Progenitor cell of endocrine pancreas (in vitro differentiated cells): ENCODE data around the gene C1RL. TPM values are rescaled to one million over a fixed set of nuclear protein-coding genes. Genes with fewer than 3 reads are reported as not detected.

Experiments used
- DNase-seq: peaks from one replicate; pipeline ENCODE4 v3.0.0; 2021; ENCODE audit warnings: low spot score; ENCODE audit not compliant: unreplicated experiment
- H3K27ac Mint-ChIP-seq: 2 replicates; pipeline ENCODE4 v1.8.0; 2021; ENCODE audit warnings: mild to moderate bottlenecking, moderate library complexity, mixed read lengths
- H3K27me3 Mint-ChIP-seq: 2 replicates; pipeline ENCODE4 v1.8.0; 2021; ENCODE audit warnings: mixed read lengths
- H3K36me3 Mint-ChIP-seq: 2 replicates; pipeline ENCODE4 v1.8.0; 2022; ENCODE audit warnings: mixed read lengths; ENCODE audit not compliant: insufficient read depth
- H3K4me1 Mint-ChIP-seq: 2 replicates; pipeline ENCODE4 v1.8.0; 2021; ENCODE audit warnings: low read depth, mixed read lengths
- H3K4me3 Mint-ChIP-seq: 2 replicates; pipeline ENCODE4 v1.8.0; 2021; ENCODE audit warnings: low read depth, mild to moderate bottlenecking, moderate library complexity, mixed read lengths
- H3K9me3 Mint-ChIP-seq: 2 replicates; pipeline ENCODE4 v1.8.0; 2021; ENCODE audit warnings: low read depth, mixed read lengths
- total RNA-seq: library from RNA; stranded (reverse); gene quantifications from 2 replicates; pipeline ENCODE4 v1.2.1, GENCODE V29; 2021
- TF ChIP-seq, protein P1 (sequence below): fragments of 200-600 bp; sonication (generic); IDR thresholded peaks from one replicate; pipeline ENCODE4 v1.5.0; 2021; ENCODE audit warnings: antibody characterized with exemption, mild to moderate bottlenecking; ENCODE audit not compliant: unreplicated experiment

Gene C1RL
- total RNA-seq, 1 donor from 2014 or later, result 95.9 TPM

DNA sequence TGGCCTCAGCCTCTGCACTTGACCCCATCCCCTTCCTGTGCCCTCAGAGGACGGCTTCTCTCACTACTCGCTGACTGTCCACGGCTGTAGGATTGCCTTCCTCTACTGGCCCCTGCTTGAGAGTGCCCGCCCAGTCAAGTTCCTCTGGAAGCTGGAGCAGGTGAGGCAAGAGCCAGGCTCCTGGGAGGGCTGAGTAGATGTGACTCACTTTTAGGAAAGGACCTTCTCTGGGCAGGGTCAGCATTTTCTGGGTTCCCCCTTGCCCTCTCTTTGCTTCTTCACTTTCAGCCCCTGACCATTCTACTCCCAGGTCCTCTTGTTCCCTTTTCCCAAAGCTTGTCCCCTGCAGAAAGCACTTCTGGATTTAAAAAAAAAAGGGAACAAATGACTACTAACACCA, 28.9 kb upstream of the C1RL start:
- Mint-ChIP-seq H3K27ac (no peak overlapping the region), H3K27me3 (no peaks in the 10 kb centered on the region), H3K4me3 (no peak overlapping the region), H3K4me1 (peaks cover 1% of the 10 kb centered on the region), H3K36me3 (peaks cover 53% of the 10 kb centered on the region), H3K9me3 (no peaks in the 10 kb centered on the region)
- DNase-seq, result no peak
- TF ChIP-seq, protein P1, sequence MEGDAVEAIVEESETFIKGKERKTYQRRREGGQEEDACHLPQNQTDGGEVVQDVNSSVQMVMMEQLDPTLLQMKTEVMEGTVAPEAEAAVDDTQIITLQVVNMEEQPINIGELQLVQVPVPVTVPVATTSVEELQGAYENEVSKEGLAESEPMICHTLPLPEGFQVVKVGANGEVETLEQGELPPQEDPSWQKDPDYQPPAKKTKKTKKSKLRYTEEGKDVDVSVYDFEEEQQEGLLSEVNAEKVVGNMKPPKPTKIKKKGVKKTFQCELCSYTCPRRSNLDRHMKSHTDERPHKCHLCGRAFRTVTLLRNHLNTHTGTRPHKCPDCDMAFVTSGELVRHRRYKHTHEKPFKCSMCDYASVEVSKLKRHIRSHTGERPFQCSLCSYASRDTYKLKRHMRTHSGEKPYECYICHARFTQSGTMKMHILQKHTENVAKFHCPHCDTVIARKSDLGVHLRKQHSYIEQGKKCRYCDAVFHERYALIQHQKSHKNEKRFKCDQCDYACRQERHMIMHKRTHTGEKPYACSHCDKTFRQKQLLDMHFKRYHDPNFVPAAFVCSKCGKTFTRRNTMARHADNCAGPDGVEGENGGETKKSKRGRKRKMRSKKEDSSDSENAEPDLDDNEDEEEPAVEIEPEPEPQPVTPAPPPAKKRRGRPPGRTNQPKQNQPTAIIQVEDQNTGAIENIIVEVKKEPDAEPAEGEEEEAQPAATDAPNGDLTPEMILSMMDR, result no peak

DNA sequence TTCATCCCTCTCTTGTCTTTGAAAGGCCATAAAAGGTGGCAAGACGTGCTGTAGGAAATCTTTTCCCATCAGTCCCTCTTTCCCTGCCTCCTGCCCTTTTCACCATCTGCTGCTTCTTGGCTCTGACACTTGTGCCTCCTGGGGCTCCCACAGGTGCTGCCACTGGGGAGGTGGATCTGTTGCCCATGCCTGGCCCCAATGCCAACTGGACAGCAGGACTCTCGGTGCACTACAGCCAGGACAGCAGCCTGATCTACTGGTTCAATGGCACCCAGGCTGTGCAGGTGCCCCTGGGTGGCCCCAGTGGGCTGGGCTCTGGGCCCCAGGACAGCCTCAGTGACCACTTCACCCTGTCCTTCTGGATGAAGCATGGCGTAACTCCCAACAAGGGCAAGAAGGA, 27.7 kb upstream of the C1RL start:
- Mint-ChIP-seq H3K4me3 (no peak overlapping the region), H3K9me3 (no peaks in the 10 kb centered on the region), H3K27me3 (no peaks in the 10 kb centered on the region), H3K36me3 (peaks cover 43% of the 10 kb centered on the region), H3K27ac (no peak overlapping the region), H3K4me1 (peaks cover 13% of the 10 kb centered on the region)
- TF ChIP-seq, protein P1, result no peak
- DNase-seq, result no peak

DNA sequence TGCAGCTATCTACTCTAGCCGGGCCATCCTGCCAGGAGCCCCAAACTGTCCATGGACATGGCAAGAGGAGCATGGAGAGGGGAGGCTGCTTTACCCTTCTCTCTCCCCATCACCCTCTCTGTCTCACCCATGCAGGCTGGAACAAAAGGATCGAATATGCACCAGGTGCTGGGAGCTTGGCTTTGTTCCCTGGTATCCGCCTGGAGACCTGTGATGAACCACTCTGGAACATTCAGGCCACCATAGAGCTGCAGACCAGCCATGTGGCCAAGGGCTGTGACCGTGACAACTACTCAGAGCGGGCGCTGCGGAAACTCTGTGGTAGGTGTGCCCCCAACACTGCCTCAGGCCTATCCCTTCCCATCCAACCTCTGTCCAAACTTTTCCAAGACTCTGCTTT, 27.1 kb upstream of the C1RL start:
- TF ChIP-seq, protein P1, result no peak
- Mint-ChIP-seq H3K4me1 (peaks cover 19% of the 10 kb centered on the region), H3K27ac (no peak overlapping the region), H3K27me3 (no peaks in the 10 kb centered on the region), H3K4me3 (no peak overlapping the region), H3K36me3 (peaks cover 40% of the 10 kb centered on the region), H3K9me3 (no peaks in the 10 kb centered on the region)
- DNase-seq, result no peak

DNA sequence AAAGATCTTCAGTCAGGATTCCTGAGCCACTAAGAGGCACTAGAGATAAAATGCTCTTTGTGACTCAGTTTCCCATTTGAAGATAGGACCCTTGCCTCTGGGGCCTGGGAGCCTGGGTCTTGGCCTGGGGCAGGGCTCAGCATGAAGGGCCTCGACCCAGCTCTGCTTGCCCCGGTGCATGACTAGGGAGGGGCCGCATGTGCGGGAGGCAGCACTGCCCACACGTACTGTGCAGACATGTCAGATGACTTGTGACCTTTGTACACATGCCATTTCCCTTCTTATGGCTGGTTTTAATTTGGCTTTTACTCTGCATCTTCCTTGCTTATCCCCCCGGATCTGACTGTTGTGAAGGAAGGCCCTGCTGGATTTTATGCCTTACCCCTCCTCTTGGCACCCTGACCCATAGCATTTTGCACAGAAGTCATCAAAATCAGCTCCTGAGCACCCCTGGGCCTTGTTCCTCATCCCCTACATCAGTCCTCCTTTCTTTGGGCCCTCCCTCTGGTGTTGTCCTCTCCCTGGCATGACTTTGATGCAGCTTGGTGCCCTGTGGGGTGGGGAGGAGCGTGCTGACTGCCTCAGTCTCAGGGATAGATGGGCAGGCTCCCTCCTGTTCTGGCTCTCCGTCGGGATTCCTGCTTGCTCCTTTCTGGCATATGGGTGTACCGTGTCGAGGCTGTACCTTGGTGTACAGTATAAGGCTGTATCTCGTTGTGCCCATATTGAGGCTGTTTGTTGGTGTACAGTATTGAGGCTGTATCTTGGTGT, 25.6 kb upstream of the C1RL start:
- Mint-ChIP-seq H3K27ac (no peak overlapping the region), H3K36me3 (peaks cover 35% of the 10 kb centered on the region), H3K9me3 (no peaks in the 10 kb centered on the region), H3K27me3 (no peaks in the 10 kb centered on the region), H3K4me3 (no peak overlapping the region), H3K4me1 (peaks cover 25% of the 10 kb centered on the region)
- TF ChIP-seq, protein P1, result no peak
- DNase-seq, result no peak

DNA sequence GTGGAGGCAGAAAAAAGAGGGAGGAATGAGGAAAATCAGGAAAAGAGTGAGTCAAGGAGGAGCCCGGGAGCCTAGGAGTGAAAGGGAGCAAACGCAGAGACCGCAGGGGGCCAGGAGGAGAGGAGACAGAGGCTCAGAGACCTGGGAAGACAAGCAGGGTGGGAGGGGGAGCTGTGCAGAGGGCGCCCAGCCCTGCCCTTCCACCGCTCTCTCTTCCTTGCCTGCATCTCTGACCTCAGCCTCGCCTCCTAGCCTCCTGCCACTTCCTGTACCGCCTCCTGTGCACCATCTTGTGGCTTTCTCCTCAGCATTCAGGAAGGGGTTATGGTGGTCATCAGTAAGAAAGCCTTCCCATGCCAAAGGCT, 22.5 kb upstream of the C1RL start:
- Mint-ChIP-seq H3K9me3 (no peaks in the 10 kb centered on the region), H3K4me1 (peaks cover 44% of the 10 kb centered on the region), H3K27ac (peak overlapping the region; percentile 30), H3K36me3 (peaks cover 19% of the 10 kb centered on the region), H3K4me3 (peak overlapping the region; percentile 87), H3K27me3 (no peaks in the 10 kb centered on the region)
- no peak for DNase-seq
- TF ChIP-seq, protein P1, result no peak
